GM21619 (cell line): Measurements from ENCODE around the gene ERN1.

Source experiments
- ATAC-seq: cut with Tn5 transposase; IDR thresholded peaks from one replicate; pipeline ENCODE4 v1.9.1; 2021; ENCODE audit not compliant: unreplicated experiment

Gene ERN1

DNA sequence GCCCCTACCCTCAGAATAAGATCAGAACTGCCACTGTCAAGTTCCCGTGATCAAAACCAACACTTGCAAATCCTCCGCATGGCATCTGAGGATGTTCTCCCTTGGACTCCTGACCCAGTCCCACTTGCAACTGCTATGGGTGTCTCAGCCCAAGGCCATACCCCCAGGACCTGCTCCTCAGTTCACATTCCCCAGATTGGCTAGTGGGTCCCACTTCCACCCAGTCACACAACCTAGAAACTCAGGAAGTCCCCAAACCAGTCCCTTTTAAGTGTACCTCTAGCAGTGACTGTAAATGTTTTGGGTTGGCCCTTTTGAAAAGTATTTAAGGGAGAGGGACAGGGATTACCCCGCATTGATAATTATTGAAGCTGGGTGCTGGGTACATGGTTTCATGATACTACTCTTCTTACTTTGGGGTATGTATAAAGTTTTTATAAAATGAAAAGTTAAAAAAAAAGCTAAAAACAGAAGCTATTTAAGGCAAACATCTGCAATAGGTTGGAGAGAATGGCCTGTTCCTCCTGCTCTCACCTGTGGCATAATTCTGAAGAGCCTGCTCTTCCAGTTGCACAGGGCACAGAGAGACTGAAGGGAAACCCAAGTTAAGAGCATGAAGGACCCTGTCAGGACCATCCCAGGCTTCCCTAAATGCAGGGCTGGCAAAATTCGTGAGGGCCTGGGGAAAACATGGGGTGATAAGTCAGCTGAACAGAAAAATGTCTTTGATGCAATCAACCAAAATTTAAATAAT, 42.5 kb downstream of the ERN1 start:
- ATAC-seq = no peak

DNA sequence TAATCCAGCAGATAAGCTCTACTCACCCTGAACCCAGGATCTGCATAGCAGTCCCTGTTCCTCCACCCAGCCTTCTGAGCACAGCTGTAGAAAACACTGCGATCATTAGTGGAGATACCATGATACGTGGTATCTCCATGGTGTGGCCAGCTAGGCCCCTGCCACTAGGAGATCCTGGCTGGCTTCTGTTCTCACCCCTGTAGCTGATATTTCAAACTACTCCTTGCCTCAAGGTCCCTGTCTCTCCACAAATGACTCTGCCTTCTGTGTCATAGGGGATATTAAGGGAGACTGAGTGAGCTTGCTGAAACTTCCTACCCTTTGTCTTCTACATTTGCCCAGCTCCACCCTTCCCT, 44.3 kb downstream of the ERN1 start:
- no peak for ATAC-seq

DNA sequence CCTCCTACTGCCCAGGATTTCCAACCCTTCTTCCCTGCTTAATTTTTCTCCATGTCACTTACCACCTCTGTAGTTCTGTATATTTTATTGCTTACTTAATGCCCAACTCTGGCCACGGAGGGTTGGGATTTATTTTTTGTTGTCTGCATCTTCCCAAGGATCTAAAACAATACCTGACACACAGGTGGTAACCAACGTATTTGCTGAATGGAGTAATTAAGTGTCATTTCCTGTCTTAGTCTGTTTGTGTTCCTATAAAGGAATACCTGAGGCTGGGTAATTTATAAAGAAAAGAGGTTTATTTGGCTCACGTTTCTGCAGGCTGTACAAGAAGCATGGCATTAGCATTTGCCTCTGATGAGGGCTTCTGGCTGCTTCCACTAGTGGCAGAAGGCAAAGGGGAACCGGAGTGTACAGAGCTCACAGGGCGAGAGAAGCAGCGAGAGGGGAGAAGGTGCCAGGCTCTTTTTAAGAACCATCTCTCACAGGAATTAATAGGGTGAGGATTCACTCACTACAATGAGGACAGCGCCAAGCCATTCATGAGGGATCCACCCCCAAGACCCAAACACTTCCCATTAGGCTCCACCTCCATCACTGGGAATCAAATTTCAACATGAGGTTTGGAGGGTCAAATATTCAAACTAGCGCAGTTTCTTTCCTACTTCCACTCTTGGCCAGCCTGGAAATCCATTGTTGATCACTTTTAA, 44.8 kb downstream of the ERN1 start:
- ATAC-seq = no peak

DNA sequence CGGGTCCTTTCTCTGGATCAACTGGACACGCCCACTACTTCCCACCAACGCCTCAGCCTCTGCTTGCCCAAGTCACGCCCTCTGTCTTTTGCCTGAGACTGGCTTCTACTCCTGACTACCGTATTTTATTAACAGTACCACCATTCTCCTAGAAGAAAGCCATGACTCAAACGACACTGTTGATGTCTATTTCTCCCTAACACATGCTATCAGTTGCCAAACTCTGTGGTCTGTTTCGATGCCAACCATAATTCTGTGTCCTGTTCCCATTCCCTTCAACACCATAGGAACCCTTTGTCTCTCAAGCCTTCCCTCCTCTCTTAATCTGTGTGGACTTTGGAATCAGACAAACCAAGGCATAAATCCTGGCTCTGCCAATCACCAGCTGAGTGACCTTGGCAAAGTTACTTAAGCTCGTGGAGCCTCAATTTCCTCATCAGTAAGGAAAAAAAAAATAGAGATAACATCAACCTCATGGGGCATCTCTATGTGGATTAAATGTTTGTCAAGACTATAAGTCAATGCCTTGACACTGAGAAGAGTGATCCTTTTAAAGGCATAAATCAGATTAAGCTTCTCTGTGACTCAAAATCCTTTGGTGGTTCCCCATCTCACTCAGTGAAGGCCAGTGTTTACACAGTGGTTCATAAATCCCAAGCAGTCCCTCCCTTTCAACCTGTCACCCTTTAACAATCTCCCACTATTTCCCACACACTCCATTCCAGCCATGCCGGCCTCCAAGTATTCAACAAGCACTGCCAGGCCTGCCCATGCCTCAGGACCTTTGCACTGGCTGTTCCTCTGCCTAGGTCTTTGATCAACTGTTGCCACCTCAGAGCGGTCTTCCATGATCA, 45.6 kb downstream of the ERN1 start:
- ATAC-seq = no peak

DNA sequence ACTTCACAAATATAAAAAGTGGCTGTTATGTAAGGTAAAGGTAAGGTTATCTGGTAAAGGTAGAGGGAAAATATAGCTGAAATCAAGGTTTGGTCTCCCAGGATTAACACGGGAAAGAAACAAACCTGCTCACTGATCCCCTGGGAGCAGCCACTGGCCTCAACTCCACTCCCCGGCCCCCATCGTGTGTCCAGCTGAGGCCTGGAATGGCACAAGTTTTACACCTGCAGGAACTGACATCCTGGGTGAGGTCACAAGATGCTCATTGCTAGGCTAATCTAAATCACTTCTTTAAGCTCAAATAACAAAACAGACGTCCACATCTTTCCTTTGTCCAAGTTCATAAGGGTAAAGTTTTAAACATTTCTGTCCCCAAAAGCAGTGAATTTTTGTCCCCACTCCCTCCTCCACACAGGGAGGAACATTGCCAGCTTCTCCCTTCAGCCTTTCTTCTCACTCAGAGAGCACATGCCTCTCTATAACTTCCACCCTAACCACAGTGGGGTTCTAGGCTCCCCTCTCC, 46.3 kb downstream of the ERN1 start:
- no peak for ATAC-seq

DNA sequence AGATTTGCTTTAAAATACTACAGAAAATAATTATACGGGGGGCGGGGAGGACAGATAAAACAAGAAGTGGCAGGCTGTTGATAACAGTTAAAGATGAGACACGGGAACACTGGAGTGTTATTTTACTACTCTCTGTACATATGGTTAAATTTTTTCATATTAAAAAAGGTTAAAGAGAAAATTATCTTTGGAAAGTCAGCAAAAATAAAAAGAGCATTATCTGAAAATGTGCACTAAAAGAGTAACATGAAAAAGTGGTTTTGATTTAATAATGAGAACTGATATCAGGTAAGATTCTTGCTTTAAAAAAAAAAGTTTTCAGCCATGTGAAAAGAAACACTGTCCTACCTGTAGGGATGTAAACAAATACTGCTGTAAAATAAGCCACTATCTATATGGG, 46.9 kb downstream of the ERN1 start:
- ATAC-seq = no peak

DNA sequence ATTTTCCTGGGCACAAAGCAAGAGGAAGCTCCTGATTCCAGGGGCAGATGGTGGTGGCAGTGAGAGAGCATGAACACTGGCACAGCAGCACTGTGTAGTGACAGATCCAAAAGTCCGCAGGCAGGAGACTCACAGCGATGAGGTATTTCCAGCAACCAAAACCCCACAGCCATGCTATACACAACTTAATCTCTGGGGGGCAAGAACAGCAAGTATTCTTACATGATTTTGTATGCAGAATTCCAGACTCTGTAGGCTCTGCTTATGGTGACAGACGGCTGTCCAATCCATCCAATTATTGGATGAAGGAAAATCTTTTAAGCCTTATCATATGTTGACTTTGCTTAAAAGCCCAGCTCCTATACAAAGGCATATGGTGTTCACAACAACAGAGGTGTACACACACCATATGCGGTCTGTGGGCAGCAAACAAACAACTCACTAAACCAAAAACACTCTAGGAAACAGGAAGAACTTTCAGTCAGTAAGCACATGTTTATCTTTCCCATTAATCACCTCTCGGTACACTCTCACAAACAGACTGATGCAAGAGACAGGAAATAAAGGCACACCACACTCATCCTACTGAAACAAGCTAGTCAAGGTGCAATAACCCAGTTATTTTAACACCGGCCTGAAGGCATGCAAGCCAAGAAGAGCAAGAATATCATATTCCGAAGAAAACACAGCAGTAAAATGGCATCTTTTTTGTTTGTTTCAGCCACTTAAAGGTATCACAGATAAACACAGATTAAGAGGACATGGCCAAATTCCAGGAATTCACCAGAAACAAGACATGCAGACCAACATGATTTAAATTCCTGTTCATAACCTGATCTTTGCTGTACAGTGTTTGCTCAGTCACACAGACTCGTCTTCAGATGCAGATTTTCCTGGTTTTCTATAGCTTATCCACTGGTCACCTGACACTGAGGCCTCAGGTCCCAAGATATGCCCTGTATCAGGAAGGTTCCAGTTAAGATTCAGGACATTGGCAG, 47.8 kb downstream of the ERN1 start:
- ATAC-seq = peak; percentile 80

DNA sequence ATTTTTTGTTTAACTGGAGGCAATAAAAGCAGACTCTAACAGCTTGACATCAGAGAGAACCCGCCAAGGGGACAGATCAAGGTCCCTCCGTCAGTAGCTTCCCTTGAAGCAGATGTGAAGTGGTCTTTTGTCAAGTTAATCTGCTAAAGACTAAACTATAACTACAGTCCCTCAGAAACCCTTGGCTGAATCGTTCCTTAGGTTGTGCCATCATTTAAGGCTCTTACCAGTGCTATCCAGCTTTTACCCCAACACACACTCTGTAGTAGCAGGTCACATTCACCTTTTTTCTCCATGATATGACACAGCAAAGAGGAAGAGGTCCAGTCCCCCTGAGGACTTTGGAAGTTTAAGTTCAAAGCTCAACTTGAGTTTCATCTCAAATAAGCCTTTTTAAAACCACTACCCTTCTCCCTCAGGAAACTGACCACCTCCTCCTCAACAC, 49.7 kb downstream of the ERN1 start:
- ATAC-seq = no peak

DNA sequence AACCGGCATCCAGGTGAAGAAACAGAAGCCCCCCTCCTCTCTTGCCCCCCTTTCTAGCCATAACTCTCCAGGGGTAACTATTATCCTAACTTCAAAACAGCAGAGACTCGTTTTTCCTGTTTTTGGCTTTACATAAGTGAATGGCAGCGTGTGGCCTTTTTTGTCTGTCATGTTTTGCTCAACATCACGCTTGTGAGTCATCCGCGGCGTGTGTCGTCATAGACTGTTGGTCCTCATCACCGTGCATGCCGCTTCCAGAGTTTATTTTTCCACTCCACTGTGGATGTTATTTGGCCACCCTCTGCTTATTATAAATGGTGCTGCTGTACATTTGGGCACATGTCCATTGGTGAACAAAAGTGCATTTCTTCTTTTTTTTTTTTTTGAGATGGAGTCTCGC, 52.6 kb downstream of the ERN1 start:
- no peak for ATAC-seq

DNA sequence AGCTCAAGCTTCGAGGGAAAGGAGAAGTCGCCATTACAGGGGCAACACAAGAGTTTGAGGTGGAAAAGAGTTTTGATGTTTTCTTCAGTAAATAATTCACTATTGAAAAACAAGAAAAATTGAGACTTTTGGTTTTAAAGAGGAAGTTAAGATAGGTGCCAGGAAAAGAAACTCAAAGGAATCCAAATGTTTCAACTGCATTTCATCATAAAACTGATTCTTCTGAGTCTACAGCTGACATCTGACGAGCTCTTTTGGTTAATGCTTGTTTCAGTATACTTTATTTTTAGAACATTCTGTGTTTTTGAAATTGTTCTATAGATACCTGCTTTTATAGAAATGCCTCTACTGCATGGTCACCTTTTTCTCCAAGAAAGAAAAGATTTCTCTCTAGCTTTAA, 54.0 kb downstream of the ERN1 start:
- ATAC-seq = no peak

DNA sequence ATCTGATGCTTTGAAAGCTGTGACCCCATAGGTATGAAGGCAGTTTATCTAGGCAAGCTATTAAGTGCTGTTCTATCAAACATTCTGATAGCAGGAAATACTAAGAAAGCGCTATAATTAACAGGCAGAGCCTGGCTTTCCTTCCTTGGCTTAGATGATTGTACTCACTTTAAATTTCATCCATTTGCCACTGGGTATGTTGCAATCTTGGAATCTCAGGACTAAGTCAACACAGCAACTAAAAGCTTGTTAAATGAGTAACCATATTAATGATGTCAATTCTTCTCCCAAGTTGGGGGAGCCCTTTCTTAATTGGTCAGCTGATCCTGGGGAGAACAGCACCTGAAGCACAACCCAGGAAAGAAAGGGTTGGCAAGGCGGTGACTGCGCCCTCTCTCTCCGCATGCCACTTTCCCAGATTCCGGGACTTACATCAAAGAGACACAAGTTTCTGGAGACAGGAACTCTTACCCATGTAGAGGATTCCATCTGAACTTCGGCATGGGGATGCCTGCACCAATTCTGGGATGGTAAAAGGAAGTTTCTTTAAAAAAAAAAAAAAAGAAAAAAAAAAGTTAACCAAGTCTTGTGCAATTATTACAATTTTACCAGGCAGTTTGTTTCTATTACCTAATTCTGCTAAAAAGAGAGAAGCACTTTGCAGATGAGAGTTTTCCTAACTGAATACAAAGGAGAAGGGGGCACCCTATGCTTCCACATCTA, 55.1 kb downstream of the ERN1 start:
- peak; percentile 12 for ATAC-seq

DNA sequence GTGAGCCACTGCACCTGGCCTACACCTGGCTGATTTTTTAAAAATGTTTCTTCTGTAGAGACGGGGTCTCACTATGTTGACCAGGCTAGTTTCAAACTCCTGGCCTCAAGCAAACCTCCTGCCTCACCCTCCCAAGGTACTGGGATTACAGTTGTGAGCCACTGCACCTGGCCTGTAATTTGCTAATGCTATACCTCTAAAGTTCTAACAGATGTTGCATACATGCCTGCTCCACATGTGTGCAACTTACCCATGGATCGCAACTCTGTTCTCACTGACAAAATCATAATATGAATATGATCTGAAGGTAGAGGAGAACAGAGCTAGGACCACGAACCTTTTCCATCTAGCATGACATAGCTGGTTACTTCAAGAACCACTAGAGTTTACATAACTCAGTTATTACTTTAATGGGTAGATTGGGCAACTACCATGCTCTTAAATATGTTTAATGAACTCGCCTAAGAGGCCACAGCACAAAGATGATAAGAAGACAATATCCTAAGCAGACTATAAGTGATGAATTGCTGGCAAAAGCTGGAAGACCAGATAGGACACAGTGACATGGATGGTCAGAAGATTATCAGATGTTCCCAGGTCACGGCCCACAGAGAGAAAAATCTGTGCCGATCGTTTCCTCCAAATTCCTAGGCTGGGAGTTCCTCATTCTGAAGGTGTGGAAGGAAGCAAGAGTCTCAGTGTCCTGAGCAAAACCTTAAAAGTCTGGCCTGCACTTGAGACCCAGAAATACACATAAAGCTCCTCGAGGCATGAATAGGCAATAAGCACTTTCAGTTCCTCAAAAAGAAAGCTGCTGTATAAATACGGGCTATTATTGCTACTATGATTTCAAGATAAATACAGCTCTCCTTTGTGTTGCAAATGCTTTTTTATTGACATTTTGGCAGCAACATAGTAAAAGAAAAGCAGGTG, 55.9 kb downstream of the ERN1 start:
- ATAC-seq = peak; percentile 75

DNA sequence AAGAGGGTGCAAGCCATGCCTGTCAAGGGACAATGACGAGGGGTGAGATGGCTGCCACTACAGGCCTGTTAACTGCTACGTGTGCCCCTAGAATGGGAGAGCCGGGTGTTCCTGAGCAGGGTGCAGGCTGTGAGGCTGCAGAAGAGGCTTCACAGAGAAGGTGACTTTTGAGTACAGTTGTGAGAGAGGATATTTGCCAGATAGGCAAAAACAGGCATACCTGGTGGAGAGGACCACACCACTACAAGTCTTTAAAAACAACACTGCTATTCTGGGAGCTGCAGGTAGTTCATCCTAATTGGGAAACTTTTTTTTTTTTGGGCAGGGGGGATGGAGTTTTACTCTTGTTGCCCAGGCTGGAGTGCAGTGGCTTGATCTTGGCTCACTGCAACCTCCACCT, 58.8 kb downstream of the ERN1 start:
- ATAC-seq = no peak

DNA sequence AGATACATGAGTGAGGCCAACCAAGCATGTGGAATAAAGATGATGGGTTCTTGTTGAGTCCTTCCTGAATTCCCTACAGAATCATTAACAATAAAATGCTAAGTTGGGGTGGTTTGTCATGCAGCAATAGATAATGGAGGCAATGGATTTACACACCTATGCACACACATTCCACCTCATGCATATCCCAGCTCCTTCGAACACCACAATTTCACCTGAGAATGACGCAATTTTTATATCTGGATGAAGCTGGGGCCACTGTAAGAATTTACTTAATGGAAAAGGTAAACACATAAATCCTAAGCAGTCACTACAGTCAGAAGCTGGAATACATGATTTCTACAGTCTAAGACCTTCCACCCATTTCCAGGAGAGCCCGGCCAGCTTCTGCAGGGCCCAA, 59.7 kb downstream of the ERN1 start:
- no peak for ATAC-seq

DNA sequence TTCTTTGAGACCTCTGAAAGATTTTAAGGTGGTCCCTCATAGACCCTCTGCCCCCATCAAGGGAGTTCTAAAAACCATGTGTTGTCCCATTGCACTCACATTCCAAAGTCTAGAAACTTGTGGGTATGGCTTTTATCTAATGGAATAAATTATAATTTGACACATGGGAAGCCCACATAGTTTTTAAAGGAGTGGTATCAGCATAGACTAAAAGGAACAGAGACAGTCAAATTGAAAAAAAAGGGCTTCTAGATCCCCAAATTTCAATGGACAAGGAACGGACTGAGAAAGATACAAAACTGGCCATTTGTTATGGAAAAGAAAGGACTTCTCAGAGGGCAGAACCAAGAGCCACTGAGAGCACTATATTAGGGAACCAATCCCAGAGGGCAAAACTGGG, 60.8 kb downstream of the ERN1 start:
- no peak for ATAC-seq

DNA sequence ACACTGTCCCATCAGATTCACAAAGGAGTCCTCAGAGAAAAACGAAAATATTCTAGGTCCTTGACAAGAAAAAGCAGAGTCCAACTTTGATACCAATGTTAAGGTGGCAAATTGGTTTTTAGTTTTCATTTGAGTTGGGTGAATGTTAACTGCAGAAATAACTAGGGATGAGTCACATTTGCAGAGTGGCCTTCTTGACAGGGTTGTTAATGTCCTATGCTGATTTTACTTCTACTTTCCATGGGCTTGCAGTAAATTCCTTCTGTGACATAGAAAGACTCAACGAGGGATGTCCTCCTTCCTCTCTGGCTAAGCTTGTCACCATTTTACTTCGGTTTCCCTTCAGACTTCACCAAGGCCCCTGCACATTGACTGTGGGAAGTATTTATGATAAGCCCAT, 62.3 kb downstream of the ERN1 start:
- no peak for ATAC-seq

DNA sequence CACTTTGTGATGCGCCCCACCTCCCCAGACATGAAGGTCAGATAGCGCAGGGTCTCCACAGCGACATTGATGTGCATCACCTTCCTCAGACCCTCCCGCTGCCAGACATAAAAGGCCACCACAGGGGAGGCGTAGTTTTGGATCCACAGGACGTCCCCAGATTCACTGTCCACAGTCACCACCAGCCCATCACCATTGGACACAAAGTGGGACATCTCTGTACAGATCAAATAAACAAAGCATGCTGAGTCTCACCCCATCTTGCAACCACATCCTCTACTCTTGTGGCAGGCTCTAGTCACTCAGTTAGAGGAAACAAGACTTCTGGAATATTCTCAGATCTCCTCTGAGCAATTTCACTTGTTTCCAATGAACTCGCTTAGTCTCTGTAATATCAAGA, 63.2 kb downstream of the ERN1 start:
- ATAC-seq = no peak

DNA sequence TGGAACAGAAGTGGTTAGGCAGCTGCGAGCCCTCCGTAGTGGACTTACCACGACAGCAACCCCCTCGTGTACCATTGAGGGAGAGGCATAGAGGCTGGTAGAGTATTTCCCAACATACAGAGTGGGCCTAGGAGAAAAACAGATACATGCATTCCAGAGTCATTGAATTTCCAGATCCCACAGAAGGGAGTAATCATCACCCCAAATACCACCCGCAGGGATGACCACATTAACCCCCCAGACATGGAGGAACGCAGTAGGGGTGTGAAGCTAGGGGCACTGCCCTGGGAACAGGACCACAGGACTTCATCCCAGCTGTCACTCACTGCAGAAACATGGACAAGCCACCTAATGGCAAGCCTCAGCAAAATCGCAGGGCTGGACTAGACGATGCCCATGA, 64.8 kb downstream of the ERN1 start:
- no peak for ATAC-seq

DNA sequence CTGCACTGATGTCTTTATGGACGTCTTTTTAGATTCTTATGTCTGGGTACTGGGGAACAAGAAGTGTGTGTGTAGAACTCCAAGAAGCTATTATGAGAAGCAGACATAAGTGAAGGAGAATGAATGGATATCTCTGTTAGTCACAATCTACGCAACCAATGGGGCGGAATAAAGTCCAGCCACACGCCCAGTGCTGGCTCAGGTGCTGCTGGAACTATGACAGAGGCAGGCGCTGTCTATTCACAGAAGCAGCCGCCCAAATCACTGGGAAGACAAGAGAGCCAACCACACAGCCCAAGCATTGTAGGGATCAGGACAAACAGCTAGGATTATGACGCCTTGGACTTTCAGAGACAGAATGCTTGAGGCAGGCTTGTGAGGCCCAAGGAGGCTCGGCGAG, 65.6 kb downstream of the ERN1 start:
- no peak for ATAC-seq
